ENCODE results near the gene DUSP3.

DNA sequence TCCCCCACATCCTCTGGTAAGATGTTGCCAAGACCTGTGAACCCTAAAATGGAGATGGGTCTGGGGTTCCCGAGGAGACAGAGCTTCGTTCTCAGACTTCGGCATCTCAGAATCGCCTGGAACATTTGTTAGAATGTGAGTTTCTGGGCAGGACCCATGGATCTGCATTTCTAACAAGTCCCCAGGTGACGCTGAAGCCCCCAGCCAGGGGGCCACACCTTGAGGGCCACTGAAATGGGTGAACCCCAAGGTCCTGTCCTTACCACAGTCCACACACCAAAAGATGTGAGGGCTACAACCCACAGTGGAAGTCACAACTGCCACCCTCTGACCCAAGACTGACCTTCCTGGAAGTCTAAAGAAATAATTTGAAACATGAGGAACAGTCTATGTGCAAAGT lies 40.2 kb upstream of the DUSP3 start:
- TF ChIP-seq, protein P1, sequence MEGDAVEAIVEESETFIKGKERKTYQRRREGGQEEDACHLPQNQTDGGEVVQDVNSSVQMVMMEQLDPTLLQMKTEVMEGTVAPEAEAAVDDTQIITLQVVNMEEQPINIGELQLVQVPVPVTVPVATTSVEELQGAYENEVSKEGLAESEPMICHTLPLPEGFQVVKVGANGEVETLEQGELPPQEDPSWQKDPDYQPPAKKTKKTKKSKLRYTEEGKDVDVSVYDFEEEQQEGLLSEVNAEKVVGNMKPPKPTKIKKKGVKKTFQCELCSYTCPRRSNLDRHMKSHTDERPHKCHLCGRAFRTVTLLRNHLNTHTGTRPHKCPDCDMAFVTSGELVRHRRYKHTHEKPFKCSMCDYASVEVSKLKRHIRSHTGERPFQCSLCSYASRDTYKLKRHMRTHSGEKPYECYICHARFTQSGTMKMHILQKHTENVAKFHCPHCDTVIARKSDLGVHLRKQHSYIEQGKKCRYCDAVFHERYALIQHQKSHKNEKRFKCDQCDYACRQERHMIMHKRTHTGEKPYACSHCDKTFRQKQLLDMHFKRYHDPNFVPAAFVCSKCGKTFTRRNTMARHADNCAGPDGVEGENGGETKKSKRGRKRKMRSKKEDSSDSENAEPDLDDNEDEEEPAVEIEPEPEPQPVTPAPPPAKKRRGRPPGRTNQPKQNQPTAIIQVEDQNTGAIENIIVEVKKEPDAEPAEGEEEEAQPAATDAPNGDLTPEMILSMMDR (IDR thresholded peaks at IDR 0.05): no peak
- TF ChIP-seq ZFX (IDR thresholded peaks at IDR 0.05; ENCODE audit: borderline replicate concordance): no peak

All from 22Rv1 (cell line).